HEK293T (cell line): ENCODE measurements around the gene C19orf67.
A peak's percentile ranks its signal among the peaks of the same experiment; 100 is the strongest.

ENCODE experiments used
- CTCF ChIA-PET: fragments of 350-600 bp; formaldehyde crosslinking; extraction: SDS; loops from one replicate; lab custom pipeline; 2021; ENCODE audit warnings: antibody characterized with exemption, inconsistent platforms; lab: Yijun Ruan, JAX
- POLR2A ChIA-PET: fragments of 350-600 bp; formaldehyde crosslinking; extraction: SDS; loops from one replicate; lab custom pipeline; 2020; ENCODE audit warnings: antibody characterized with exemption, inconsistent platforms; lab: Yijun Ruan, JAX
- DNase-seq: peaks from one replicate; pipeline ENCODE4 v3.0.0; 2012; ENCODE audit warnings: mixed read lengths; ENCODE audit errors: extremely low spot score
- ARNT ChIP-seq: fragments of 450-650 bp; IDR thresholded peaks from 2 replicates; pipeline ENCODE4 v1.6.1; 2017; ENCODE audit warnings: mild to moderate bottlenecking
- BHLHE40 ChIP-seq: fragments of 450-650 bp; IDR thresholded peaks from 2 replicates; pipeline ENCODE4 v1.6.1; 2016; ENCODE audit warnings: mild to moderate bottlenecking, moderate library complexity, borderline replicate concordance
- CTBP1 ChIP-seq: fragments of 450-650 bp; IDR thresholded peaks from 2 replicates; pipeline ENCODE4 v1.6.1; 2016; ENCODE audit warnings: borderline replicate concordance
- ELF4 ChIP-seq: fragments of 450-650 bp; IDR thresholded peaks from 2 replicates; pipeline ENCODE4 v1.6.1; 2017; ENCODE audit warnings: antibody characterized with exemption
- FOXA1 ChIP-seq: fragments of 450-650 bp; IDR thresholded peaks from 2 replicates; pipeline ENCODE4 v1.6.1; 2016; ENCODE audit warnings: mild to moderate bottlenecking
- FOXK2 ChIP-seq: fragments of 450-650 bp; IDR thresholded peaks from 2 replicates; pipeline ENCODE4 v1.6.1; 2016; ENCODE audit warnings: mild to moderate bottlenecking
- FOXM1 ChIP-seq: fragments of 450-650 bp; IDR thresholded peaks from 2 replicates; pipeline ENCODE4 v1.6.1; 2017; ENCODE audit warnings: mild to moderate bottlenecking, borderline replicate concordance
- HDGF ChIP-seq: fragments of 450-650 bp; IDR thresholded peaks from 2 replicates; pipeline ENCODE4 v1.6.1; 2017; ENCODE audit warnings: antibody characterized with exemption, borderline replicate concordance
- L3MBTL2 ChIP-seq: fragments of 450-650 bp; conservative IDR thresholded peaks from 2 replicates; pipeline ENCODE4 v1.6.1; 2016; ENCODE audit warnings: mild to moderate bottlenecking
- LEF1 ChIP-seq: fragments of 450-650 bp; IDR thresholded peaks from 2 replicates; pipeline ENCODE4 v1.6.1; 2017; ENCODE audit warnings: mild to moderate bottlenecking, borderline replicate concordance
- NFRKB ChIP-seq: fragments of 450-650 bp; IDR thresholded peaks from 2 replicates; pipeline ENCODE4 v1.6.1; 2016; ENCODE audit warnings: mild to moderate bottlenecking, moderate library complexity
- SP1 ChIP-seq: fragments of 450-650 bp; IDR thresholded peaks from 2 replicates; pipeline ENCODE4 v1.6.1; 2017
- SUZ12 ChIP-seq: fragments of 450-650 bp; IDR thresholded peaks from 2 replicates; pipeline ENCODE4 v1.6.1; 2016; ENCODE audit warnings: mild to moderate bottlenecking
- TARDBP ChIP-seq: fragments of 450-650 bp; IDR thresholded peaks from 2 replicates; pipeline ENCODE4 v1.6.1; 2016
- ZNF384 ChIP-seq: fragments of 450-650 bp; IDR thresholded peaks from 2 replicates; pipeline ENCODE4 v1.6.1; 2016
- TF ChIP-seq, protein P1 (sequence below): fragments of 450-650 bp; IDR thresholded peaks from 2 replicates; pipeline ENCODE4 v1.6.1; 2016

Gene C19orf67

DNA sequence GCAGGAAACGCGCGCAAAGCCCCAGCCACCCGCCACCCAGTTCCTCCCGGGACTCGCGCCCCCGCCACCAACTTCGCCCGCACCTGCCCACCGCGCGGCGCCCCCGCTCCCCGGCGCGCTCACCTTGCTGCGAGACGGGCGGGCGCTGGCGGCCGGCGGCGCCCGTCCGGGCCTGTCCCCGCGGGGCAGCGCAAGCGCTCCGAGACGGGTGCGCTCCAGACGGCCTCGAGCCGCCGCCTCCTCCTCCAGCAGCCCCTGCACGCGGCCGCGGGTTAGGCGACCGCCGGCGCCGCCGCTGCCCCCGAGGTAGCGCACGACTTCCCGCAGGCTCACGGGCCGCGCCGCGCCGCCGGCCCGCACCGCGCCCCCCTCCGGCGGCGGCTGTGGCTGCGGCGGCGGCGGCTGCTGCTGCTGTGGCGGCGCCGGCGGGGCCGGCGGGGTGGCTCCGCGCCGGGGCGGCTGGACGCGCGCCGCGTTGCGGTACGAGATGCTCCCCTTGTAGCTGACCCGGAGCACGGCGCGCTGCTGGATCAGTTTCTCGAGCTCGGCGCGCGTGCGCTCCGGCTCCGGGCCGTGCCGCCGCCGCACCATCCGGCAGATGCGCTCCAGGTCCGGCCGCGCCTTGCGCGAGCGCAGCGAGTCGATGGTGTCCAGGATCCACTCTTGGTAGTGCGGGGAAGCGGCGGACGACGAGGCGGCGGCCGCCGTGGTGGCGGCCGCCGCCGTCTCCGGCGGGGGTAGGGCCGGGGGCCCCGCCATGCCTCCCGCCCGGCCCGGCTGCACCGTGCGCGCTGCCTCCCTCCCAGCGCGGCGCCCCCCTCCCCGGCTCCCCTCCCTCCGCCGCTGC is 4.3 kb upstream of the C19orf67 start:
- ChIA-PET CTCF (no interaction called here), POLR2A (interaction anchor here (0.7 to 1.5 kb wide), 2 partner anchors 45 to 47 kb away, joined by 3 to 7 read pairs; partner anchors contain the start of gene ASF1B)
- peak; percentile 50 for DNase-seq
- TF ChIP-seq SP1 (no peak), TARDBP (no peak)

DNA sequence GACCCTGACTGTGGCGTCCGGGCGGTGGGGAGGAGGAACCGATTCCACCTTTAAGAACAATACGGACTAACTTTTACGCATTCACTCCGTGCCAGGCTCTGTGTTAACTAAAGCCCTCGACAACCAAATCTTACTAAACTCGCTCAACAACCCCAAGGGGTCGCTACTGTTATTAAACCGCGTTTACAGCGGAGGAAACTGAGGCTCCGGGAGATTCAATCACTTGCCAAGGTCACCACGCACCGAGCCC is 3.8 kb upstream of the C19orf67 start:
- CTCF ChIA-PET = no interaction called here
- POLR2A ChIA-PET = interaction anchor here (1.5 kb wide), 1 partner anchor 47 kb away, joined by 7 read pairs; the partner anchor contains the start of gene ASF1B
- no peak for DNase-seq
- TF ChIP-seq L3MBTL2 (no peak), BHLHE40 (no peak), FOXK2 (no peak)

DNA sequence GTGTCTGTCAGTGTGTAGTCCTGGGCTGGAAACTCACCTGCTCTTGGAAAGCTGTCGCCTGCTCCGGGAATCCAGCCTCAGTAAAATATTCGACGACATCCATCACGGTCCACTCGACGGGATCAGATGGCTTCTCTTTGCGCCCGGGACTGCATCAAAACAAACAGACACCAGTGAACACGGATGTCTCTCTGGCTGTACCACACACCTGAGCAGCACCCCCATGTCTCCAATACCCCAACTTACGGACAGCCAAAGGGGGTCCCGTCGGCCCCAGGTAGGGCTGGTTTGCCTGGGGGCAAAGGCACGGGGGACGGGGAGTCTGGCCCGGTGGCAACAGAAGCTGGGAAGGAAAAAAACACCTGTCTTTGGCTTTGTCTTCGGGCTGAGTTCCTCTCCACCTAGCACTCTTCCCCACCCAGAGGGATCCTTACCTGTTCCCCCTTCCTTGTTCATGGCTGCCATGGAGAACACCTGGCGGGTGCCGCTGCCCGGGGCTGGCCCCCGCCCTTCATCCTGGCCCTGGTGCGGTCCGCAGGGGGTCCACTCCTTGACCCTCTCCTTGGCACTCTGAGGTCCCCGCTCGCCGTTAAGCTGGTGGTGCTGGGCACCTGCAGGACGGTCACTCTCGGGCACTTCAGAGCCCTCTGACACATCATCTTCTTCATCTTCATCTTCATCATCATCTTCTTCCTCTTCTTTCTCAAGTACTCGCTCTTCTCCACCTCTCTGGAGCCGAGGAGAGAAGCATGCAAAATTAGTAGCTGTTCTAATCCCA is 3.2 kb upstream of the C19orf67 start:
- TF ChIP-seq NFRKB = no peak
- TF ChIP-seq, protein P1, sequence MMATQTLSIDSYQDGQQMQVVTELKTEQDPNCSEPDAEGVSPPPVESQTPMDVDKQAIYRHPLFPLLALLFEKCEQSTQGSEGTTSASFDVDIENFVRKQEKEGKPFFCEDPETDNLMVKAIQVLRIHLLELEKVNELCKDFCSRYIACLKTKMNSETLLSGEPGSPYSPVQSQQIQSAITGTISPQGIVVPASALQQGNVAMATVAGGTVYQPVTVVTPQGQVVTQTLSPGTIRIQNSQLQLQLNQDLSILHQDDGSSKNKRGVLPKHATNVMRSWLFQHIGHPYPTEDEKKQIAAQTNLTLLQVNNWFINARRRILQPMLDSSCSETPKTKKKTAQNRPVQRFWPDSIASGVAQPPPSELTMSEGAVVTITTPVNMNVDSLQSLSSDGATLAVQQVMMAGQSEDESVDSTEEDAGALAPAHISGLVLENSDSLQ = no peak
- TF ChIP-seq FOXA1 = no peak
- no peak for TF ChIP-seq FOXK2
- TF ChIP-seq BHLHE40 = no peak
- TF ChIP-seq ZNF384 = no peak
- TF ChIP-seq FOXM1 = no peak
- TF ChIP-seq TARDBP = no peak
- no peak for TF ChIP-seq SP1
- no peak for TF ChIP-seq ELF4
- TF ChIP-seq HDGF = no peak
- no peak for TF ChIP-seq L3MBTL2
- no peak for TF ChIP-seq ARNT
- TF ChIP-seq SUZ12 = no peak
- no peak for TF ChIP-seq CTBP1
- no peak for TF ChIP-seq LEF1
- CTCF ChIA-PET = no interaction called here
- POLR2A ChIA-PET = interaction anchor here (1.5 kb wide), 1 partner anchor 48 kb away, joined by 7 read pairs; the partner anchor contains the start of gene ASF1B
- no peak for DNase-seq

DNA sequence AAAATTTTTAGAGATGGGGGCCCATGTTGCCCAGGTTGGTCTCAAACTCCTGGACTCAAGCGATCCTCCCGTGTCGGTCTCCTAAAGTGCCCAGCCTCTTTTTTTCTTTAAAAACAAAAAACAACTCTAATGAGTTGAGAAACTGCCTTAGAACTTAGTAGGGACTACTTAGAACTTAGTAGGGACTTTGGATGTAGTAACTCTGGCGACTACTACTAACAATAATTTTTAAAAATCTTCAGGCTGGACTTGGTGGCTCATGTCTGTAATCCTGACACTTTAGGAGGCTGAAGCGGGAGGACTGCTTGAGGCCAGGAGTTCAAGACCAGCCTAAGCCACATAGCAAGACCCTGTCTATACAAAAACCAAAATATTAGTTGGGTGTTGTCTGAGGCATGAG is 515 bp upstream of the C19orf67 start:
- DNase-seq = no peak
- TF ChIP-seq BHLHE40 = no peak
- TF ChIP-seq LEF1 = no peak
- no peak for TF ChIP-seq ZNF384
- TF ChIP-seq HDGF = no peak
- TF ChIP-seq SP1 = no peak
- TF ChIP-seq FOXK2 = no peak
- no peak for TF ChIP-seq NFRKB
- TF ChIP-seq CTBP1 = no peak
- TF ChIP-seq ARNT = no peak
- TF ChIP-seq TARDBP = no peak
- no peak for TF ChIP-seq SUZ12
- no peak for TF ChIP-seq L3MBTL2
- ChIA-PET CTCF (no interaction called here), POLR2A (no interaction called here)

DNA sequence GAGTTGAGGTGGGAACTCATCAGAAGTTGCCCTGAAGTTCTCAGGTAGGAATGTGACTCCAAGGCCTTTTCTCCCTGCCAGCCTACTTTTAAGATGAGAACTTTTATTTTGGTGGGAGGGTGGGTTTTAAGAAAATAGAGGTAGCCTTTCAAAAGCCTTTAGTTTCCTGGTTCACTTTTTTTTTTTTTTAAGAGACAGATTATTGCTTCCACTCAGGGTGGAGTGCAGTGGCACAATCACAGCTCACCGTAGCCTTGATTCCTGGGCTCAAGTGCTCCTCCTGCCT is 3.0 kb downstream of the C19orf67 start:
- DNase-seq = no peak
- CTCF ChIA-PET = interaction anchor here (0.6 to 2.3 kb wide), 3 partner anchors 9 to 182 kb away, joined by 3 to 8 read pairs (median 3); no protein-coding TSS in a partner anchor
- TF ChIP-seq CTBP1 = no peak
- TF ChIP-seq ARNT = no peak
- no peak for TF ChIP-seq BHLHE40
- no peak for TF ChIP-seq SP1
- TF ChIP-seq ELF4 = no peak
- no peak for TF ChIP-seq LEF1
- no peak for TF ChIP-seq HDGF
- TF ChIP-seq TARDBP = no peak
- no peak for TF ChIP-seq L3MBTL2
- TF ChIP-seq, protein P1 = no peak
- no peak for TF ChIP-seq FOXM1
- no peak for TF ChIP-seq NFRKB
- TF ChIP-seq FOXK2 = no peak
- TF ChIP-seq ZNF384 = no peak
- TF ChIP-seq FOXA1 = no peak
- TF ChIP-seq SUZ12 = no peak
- POLR2A ChIA-PET = interaction anchor here (1.1 kb wide), 1 partner anchor 77 kb away, joined by 3 read pairs; the partner anchor contains the start of gene RFX1

DNA sequence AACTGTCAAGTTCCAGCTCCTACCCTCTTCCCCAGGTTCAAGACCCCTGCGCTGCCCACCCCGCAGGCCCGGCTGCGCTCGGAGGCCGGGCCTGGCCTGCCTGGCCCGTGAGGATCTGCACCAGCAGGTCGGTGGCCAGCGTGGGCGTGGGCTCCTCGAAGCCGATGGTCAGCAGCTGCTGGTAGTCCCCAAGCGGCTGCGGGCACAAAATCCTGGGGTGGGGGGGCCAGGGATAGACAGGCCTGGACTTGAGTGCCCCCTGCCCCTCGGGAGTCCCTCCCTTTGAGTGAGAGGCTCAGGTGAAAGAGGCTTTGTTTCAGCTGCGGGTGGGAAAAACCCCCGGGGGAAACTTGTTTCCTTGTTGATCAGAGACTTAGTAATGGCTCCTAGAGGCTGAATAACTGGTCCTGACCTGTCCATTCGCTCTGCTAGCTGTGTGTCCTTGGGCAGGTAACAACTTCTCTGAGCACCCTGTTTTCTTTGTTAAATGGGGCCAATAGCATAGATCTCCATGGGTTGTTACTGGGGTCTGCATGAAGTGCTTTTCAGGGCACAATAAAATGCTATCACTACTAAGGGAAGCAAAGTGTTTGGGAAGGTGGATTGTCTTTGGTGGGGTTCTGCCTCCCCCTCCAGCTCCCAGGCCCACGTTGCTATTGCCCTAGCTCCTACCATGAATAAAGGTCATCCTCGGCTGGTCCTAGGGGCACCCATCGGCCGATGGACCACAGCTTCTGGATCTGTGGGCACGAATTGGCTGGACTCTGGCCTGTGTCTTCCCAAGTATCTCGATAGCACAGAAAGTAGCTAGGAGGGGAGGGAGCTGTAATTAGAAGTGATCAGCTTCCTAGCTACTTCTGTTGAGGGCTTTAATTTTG is 3.5 kb downstream of the C19orf67 start:
- no peak for DNase-seq
- ChIA-PET CTCF (interaction anchor here (0.6 to 2.3 kb wide), 4 partner anchors 9 to 182 kb away, joined by 3 to 8 read pairs (median 3); no protein-coding TSS in a partner anchor), POLR2A (interaction anchor here (1.1 to 1.3 kb wide), 3 partner anchors 10 to 76 kb away, joined by 3 to 6 read pairs (median 3); partner anchors contain the start of genes ASF1B, MISP3 and RFX1)
- no peak for TF ChIP-seq NFRKB
- TF ChIP-seq FOXK2 = no peak
- TF ChIP-seq ARNT = no peak
- no peak for TF ChIP-seq FOXA1
- TF ChIP-seq, protein P1 = no peak
- no peak for TF ChIP-seq L3MBTL2
- no peak for TF ChIP-seq ELF4
- TF ChIP-seq SUZ12 = no peak
- TF ChIP-seq TARDBP = no peak
- no peak for TF ChIP-seq CTBP1
- no peak for TF ChIP-seq FOXM1
- TF ChIP-seq LEF1 = no peak
- TF ChIP-seq ZNF384 = no peak
- no peak for TF ChIP-seq HDGF
